Cortex of kidney (tissue), 1 donor: ENCODE results near the gene DNAH17.
"Not testable (repeated sequence)": the region's sequence is repeated elsewhere in the genome, so short reads cannot be mapped to it uniquely, and the experiment has no call there.

Source experiments
- DNase-seq: peaks from one replicate; lab custom pipeline; 2025; lab: John Stamatoyannopoulos, UW

Gene DNAH17

DNA sequence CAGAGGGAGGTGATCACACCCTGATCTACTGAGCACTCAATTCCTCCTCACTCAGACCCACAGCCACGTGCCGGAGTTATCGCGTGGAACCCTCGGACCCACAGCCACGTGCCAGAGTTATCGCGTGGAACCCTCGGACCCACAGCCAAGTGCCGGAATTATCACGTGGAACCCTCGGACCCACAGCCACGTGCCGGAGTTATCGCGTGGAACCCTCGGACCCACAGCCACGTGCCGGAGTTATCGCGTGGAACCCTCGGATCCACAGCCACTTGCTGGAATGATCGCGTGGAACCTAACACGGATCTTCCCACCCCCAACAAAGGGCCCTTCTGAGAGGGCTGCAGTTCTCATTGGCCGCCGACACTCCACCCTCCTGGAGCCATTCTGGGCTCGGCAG is 101.0 kb downstream of the DNAH17 start:
- no peak for DNase-seq

DNA sequence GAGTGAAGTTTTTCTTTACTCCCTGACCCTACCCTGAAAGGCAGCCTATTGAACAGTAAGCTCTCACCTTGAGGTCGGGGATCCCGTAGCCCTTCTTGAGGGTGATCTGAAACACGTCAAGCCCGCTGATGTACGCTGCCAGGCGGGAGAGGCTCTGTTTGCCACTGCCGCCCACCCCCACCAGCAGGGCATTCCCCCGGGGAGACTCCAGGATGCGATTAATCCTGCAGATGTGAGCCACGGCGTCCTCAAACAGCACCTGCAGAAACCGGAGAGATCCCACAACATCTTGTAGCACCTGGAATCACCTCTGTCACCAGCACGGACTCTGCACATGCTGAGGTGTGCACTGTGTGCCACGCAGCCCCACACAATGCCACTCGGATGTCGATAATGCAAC is 102.0 kb downstream of the DNAH17 start:
- DNase-seq: no peak

DNA sequence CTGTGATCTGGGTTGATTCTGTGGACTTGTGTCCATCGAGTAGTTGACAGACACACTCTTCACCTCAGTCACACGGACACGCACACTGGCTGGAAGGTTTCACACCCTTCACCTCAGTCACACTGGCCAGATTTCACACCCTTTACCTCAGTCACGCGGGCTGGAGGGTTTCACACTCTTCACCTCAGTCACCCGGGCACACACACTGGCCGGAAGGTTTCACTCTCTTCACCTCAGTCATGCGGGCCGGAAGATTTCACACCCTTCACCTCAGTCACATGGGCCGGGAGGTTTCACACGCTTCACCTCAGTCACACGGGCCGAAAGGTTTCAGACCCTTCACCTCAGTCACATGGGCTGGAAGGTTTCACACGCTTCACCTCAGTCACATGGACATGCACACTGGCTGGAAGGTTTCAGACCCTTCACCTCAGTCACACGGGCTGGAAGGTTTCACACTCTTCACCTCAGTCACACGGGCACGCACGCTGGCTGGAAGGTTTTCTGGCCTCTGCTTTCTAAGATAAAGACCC is 102.5 kb downstream of the DNAH17 start:
- no peak for DNase-seq

DNA sequence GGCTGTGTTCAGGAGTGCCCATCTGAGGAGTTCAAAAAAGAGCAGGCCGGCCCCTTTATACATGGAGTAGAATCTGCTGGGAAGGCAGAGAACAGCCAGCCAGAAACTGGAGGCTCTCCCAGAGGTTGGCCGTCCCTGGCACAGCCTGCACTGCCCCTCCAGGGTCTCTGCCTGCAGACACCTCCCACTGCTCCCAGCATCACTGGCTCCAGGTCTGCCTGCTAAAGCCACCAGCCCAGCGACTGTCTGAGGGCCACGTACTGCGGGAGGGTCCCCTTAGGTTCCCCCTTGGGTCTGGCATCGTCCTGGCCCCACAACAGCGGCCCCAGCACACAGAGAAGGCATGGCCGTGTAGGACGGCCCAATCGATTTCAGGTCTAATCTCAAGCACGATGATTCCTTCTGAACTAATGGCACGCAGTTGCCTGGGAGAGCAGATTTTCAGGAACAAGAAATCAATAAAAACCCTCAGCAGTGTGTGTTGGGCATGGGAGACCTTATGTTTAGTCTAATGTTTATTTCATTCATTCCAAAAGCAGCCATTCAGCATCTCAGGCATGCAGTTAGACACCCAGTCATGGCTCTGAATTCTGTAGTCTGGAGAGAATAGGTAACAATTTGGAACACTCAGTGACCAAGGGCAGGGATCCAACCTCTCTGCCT is 103.1 kb downstream of the DNAH17 start:
- no peak for DNase-seq

DNA sequence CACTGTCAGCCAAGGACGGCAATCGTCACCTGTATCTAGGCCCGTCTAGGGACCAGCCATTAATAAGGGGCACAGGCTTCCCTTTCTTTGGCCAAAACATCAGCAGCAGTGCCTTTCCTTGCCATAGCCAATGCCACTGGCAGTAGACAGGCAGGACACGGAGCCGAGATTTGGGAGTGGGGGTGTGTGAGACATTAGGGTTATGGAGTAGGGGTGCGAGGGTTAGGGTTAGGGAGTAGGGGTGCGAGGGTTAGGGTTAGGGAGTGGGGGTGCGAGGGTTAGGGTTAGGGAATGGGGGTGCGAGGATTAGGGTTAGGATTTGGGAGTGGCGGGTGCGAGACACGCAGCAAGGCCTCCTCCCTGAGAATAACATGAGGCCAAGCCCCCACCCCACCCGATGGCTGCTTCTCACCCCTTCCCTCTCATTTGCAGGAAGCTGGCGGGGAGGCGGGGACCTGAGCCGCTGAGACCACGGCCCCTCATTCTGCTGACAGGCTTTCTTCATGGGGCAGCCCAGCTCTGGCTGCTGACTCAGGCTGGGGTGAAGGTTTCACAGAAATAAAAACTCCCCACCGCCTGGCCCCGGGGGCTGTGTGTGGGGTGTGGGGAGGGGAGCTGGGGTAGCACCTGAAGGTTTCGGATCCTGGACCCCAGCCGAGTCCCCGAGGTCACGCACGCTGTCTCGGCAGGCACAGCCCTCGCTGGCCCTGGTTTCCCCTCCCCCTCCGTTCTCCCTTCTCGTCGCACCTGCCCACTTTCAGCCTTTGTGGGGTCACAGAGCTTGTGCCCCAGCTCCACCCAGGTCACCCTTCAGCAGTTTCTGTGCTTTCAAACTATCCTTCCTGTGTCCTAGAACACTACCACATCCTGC is 104.9 kb downstream of the DNAH17 start:
- no peak for DNase-seq

DNA sequence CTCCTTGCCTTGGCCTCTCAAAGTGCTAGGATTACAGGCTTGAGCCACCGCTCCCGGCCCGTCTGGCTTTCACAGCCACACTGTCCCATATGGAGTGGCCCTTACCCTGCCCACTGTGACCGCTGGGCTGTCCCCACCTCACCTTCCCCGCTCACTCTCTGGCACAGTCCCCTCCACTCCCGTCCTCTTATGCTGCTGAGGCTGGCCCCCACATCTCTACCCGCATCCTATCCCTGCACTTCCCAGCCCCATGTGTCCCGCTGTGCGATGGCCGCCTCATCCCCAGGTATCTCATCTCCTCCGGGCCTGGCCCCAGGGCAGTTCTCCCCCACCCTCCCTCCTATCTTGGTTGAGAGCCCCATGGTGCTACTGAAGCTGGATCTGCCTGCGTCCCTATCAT is 105.6 kb downstream of the DNAH17 start:
- DNase-seq: no peak

DNA sequence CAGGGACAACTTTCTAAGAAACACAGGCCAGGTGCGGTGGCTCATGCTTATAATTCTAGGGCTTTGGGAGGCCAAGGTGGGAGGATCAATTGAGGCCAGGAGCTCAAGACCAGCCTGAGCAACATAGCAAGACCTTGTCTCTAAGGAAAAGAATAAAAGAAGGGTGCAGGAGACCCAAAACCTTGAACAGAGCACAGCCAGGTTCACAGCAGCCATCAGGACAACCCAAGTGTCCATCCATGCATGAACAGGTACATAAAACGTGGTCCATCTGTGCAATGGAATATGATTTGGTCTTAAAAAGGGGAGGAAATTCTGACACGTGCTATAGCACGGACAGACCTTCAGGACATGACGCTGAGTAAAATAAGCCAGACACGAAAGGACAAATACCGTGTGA is 107.8 kb downstream of the DNAH17 start:
- no peak for DNase-seq

DNA sequence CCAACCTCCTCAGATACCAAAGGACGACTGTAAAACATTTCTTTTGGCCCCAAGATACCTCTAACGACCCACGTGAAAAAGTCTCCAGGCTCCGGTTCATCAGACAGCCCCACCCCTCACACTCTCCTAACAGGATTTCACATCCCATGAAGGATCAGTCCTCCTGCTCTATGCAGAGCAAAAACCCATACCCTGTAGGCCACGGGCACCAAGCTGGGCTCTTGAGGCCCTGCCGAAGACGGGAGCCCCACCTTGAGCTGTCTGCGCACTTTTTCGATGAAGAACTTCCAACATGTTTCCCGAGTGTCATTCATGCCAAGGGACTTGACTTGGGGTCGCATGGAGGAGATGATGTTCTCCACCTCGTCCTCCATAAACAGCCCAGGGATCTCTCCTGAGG is 108.8 kb downstream of the DNAH17 start:
- DNase-seq: no peak

DNA sequence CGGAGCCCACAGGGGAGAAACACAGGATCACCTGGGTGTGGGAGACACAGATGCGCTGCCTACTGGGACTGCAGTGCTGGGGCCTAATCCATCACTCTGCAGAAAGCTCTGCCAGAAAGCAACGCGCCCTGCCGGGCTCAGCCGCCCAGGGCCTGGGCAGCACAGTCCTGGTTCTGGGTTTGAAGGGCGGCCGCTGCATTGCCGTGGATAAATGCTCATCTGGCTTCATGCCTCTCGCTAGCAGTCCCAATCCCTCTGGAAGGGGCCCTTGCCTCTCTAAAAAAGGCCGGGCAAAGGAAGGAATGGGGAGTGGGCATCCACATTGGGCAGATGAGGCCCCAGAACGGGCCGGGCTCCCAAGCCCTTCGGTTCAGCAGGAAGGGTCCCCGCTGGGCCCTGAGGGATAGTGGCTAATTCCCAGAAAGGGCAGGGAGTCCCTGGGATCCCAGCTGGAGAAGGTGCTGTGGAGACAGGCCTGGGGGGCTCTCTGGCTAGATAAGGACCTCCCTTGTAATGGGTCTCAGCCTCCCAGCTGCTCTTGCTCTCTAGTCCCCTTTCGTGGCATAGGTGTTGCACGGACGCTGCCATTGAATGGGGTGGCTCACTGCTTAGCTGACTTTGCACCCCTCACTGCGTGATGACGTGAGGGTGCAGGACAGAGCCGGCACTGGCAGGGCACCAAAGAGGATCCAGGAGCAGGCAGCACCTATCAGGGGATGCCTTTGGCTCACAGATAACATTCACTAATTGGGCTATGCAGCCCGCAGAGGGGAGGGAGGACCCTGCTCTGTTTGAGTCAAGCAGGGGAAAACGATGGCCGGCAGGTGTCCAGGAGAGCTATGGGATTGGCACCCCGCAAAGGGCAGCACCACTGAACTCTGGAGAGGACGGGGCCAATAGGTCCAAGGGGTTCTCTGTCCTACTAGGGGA is 110.1 kb downstream of the DNAH17 start:
- DNase-seq: no peak

DNA sequence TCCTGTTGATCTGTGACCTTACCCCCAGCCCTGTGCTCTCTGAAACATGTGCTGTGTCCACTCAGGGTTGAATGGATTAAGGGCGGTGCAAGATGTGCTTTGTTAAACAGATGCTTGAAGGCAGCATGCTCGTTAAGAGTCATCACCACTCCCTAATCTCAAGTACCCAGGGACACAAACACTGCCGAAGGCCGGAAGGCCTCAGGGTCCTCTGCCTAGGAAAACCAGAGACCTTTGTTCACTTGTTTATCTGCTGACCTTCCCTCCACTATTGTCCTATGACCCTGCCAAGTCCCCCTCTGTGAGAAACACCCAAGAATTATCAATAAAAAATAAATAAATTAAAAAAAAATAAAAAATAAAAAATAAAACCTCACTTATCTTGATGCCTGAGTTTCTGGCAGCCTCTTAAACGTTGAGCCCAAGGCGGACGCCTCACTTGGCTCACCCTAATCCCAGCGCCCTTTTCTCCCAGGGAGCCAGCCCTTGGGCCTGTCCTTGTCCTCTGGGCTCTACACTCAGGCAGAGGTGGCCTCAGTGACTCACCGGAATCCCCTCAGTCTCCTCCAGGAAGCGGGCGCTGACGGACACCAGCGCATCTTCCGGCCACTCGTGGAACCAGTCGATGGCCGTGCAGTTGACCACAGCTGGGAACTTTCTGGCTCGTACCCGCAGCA is 110.9 kb downstream of the DNAH17 start:
- not testable (repeated sequence) for DNase-seq

DNA sequence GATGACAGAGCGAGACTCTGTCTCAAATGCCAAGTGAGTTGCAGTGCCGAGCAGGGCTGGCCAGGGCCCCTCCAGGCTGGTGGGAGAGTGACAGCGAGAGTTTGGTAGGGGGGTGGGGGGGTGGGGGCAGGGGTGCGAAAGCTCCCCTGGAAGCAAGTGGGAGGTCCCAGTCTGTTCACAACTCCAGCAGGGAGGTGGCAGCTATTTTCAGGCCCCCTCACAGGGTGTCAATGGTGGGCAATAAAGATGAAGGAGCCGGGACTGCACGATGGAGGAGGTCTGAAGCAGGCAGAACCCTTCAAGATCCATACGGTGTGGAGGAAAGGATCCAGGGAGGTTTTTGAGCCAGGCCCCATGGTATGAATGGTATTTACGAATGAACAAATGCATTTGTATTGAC is 115.0 kb downstream of the DNAH17 start:
- DNase-seq: no peak

DNA sequence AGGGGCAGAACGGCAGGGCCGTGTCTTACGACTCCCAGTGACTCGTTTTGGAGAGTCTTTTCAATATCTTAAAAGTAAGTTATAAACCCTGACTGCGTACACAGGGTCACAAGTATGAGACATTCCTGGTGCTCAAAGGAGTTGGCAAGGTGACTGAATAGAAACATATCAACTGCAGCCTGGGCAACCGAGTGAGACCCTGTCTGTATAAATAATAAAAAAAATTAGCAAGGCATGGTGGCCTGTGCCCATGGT is 115.5 kb downstream of the DNAH17 start:
- DNase-seq: no peak

DNA sequence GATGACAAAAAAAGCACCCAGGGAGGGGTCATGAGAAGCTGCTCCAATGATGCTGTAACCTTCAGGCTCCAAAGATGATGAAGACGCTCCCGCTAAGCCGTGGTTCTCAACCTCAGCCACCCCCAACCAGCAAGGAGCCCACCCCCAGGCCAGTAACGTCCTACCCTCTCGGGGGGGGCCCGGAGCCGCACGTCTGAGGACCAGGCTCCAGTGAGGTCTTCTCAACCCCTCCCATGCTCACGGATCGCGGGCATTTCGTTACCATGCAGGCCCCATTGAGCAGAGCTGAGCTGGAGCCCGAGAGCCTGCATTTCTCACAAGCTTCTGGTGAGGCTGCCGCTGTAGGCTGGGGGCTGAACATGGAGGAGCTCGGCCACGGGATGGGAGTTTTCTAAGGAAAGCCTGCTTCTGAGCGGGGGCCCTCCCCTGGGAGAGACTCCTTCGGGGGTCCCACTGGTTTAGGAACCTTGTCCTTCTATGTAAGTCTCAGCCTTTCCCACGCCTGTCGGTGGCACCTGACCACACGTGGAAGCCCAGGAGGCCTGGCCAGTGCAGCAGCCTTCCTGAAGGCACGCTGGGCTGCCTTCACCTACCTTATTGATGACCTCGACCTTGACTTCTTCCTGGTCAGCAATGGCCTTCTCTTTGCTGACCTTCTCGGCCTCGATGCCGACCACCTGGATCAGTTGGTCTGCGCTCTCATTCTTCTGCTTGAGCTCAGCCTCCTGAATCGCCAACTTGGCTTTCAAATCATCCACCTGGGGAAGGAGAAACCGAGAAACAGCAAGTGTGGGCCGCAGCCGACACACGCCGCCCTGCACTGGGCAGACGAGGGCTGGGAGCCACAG is 116.0 kb downstream of the DNAH17 start:
- no peak for DNase-seq

DNA sequence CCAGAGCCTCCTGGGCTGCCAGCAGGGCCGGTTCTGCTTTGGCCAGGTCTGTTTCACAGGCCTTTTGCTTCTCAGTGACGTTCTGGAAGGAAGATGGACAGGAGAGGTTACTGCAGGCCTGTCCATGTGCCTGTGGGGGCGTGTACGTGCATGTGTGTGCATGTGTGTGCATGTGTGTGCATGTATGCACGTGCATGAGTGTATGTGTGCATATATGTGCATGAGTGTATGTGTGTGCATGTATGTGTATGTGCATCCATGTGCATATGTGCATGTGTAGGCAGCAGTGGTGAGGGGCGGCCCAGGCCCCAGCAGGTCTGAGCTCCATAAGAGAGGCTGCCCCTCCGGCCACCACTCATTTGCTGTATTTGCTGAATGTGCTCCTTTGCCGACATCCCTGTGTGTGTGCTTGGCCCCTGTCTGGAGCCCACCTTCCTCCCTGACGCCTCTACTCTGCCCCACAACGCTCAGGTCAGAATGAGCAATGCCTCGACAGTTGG is 117.0 kb downstream of the DNAH17 start:
- DNase-seq: no peak

DNA sequence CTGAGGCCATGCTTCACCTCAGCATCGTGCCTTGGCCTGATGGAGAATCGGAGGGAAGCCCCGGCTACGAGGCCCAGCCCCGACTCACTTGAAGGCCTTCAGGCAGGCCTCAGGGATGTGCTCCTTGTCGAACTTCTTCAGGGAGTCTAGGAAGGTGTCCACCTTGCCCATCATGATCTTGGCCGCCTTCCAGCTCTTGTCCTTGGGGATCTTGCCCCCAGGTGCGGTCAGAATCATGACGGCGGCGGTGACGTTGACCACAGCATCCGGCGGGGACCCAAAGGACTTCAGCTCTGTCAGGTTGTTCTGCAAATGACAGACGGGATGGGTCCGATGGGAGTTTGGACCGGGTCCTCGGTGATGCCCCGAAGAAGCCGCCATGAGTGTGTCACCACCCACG is 117.5 kb downstream of the DNAH17 start:
- DNase-seq: no peak

DNA sequence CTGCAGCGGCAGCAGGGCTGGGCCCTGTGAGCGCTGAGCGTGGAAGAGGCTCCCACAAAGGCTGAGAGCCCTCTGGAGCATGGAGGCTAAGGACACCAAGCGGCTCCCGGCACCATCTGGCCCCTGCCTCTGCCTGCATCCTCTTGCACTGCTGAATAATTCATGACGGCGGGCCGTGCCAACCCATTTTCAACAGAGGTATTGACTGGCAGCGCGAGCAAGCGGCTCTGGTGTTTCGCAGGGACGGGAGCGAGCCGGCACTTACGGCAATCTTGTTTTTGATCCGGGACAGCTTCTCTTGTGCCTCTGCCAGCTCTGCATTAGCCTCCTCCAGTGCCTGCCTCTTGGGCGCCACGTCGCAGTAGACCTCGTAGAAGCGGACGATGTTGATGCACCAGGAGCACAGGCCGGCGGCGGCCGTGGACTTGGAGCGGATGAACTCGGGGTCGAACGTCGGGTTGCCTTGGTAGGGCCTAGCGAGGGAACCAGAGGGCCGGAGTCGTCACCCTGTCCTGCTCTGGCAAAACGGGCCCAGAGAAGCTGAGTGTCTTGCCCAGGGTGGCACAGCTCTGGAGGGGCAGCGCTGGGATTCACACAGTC is 118.4 kb downstream of the DNAH17 start:
- DNase-seq: no peak

DNA sequence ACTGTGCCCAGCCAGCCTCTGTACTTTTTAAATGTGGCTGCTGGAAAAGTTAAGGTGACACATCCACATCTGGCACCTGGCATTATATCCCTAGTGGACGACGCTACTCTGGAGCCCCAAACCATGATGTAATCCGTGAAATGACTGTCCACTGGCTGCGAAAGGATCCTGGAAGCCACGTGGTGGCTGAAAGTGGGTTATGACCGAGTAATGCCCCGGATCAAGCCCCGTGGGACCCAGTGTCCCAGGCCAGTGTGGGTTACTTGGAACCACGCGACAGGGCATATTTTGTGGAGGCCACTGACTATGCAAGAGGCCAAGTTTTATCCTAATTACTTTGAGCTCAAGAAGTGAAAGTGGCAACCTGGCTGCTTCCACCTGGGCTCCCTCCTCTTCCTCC is 119.1 kb downstream of the DNAH17 start:
- no peak for DNase-seq

DNA sequence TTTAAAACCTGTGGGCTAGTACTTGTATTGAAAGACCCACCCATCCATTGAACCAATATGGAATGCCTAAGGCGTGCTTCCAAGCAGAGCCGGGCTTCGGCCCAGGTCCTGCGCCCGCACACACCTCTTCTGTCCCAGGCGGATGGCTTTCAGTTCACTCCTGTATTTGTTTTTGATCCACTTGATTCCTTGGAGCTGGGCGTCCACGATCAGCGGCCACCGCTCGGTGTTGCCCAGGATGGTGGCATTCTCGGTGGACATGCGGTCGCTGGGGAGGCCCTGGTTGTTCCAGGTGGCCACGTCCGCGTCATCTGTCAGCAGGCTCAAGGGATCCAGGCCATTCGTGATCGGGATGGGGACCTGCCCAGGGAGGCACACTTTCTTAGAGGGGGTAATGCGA is 122.8 kb downstream of the DNAH17 start:
- DNase-seq: no peak

DNA sequence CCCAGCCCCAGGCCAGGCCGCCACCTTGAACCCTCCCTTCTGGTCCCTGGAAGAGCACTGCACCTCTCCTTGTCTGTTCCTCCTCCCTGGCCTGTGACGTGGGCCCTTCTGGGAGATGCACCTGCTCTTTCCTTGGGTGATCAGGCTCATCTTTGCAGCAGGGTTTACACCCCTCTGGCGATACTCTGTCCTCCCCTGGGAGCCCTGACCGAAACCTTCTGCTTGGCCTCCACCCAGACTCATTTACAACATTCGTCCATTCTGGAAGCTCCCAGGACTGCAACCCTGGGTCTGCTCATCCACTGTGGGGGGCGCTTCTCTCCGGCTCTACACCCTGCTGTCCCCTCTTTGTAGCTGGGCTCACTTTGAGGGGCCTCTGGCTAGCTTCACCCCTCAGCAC is 125.4 kb downstream of the DNAH17 start:
- no peak for DNase-seq

DNA sequence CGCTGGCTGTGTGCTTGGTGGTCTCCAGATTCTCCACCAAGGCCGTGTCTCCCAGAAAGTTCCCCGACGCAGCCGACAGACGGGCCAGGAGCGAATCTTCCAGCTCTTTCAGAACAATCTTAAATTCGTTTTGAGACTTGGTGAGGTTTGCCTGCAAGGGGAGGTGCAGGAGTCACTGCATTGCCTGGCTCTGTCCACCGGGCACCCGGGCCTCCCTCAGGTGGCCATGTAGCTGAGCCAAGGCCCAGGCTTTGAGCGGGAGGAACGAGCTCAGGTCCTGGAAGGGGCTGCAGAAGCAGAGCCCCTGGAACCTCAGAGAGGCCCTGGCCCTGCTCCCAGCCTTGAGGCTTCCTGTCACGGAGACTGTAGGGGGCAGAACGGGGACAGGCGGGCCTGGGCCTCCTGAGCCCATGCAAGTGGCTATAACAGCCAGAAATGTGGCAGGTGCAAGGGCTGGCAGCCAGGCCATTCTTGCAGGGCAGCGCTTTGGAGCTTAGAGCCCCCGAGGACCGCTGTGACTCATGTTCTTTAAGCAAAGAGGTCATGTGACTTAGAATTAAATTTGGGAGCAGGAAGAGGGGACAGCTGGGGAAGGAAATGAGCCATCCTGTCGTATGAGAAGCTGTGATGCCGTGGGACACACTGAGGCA is 126.4 kb downstream of the DNAH17 start:
- DNase-seq: no peak
